LNCaP clone FGC (cell line): ENCODE data around the gene RAD51B.

Experiments used
- DNase-seq: peaks from one replicate; pipeline ENCODE4 v3.0.0-alpha.2; 2011; ENCODE audit warnings: low read depth
- H3K4me3 ChIP-seq: 2 replicates; pipeline ENCODE4 v1.5.1; 2011; ENCODE audit warnings: mild to moderate bottlenecking, low read depth, low read length, control low read depth
- CTCF ChIP-seq: IDR thresholded peaks from 2 replicates; pipeline ENCODE4 v1.5.1; 2012; ENCODE audit warnings: mild to moderate bottlenecking; ENCODE audit not compliant: control insufficient read depth, insufficient read depth; ENCODE audit errors: extremely low read depth

Gene RAD51B

GRCh38 chr14:68726093-68726695 is 906.6 kb downstream of the RAD51B start:
- DNase-seq: no peak
- no peak for TF ChIP-seq CTCF
- no peak overlapping the region for H3K4me3 ChIP-seq

GRCh38 chr14:68727315-68728047 is 907.9 kb downstream of the RAD51B start:
- no peak for TF ChIP-seq CTCF
- no peak overlapping the region for H3K4me3 ChIP-seq
- DNase-seq: no peak

- no peak overlapping the region for H3K4me3 ChIP-seq
- no peak for DNase-seq
Observed at GRCh38 chr14:68728342-68729106, 908.9 kb downstream of the RAD51B start.

GRCh38 chr14:68729556-68729955 is 910.0 kb downstream of the RAD51B start:
- DNase-seq: no peak
- TF ChIP-seq CTCF: no peak
- H3K4me3 ChIP-seq: no peak overlapping the region

More at GRCh38 chr14:68728342-68729106, 908.9 kb downstream of the RAD51B start:
- TF ChIP-seq CTCF: no peak

GRCh38 chr14:68730348-68730747 is 910.8 kb downstream of the RAD51B start:
- DNase-seq: no peak
- H3K4me3 ChIP-seq: no peak overlapping the region
- no peak for TF ChIP-seq CTCF

- no peak overlapping the region for H3K4me3 ChIP-seq
- no peak for DNase-seq
- TF ChIP-seq CTCF: no peak
Observed at GRCh38 chr14:68730811-68731425, 911.3 kb downstream of the RAD51B start.
